ENCODE results near the gene C6orf136.

C6orf136 gene

DNA sequence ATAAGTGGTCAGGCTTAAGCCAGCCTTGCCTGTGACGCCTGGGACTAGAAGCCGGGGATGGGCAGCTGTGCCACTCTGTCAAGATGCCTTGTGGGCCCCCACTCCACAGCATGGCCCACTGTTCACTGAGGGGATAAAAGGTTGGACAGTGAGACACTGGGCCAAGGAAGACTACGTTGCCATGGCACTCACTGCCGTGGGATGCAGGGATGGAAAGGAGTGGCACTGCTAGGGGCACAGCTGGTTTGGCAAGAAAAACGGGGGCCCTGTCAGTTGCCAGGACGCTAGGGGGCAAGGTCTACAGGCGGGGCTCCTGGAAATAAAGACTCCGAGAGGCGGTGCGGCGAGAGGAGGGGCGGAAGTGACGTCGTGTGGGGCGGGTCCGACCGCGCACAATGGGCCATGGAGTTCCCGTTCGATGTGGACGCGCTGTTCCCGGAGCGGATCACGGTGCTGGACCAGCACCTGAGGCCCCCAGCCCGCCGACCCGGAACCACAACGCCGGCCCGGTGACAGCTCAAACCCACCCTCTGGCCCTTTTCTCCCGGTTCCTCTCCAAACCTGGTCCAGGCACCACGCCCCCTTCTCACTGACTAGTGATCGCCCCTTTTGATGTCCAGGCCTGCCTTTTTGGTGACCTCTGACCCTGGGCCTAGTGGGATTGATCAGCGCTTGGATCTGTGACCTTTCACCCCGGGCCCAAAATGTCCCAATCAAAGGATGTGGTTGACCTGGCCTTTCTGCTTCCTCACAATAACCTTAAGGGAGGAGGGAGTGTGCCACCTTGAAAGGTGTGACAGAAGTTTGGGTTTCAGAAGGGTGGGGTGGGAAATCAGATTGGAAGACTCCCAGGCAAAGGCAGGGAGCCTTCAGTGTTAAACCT, 20.2 kb upstream of the C6orf136 start, which contains the start of gene ATAT1:
ATAT1 (plus strand) TSS at position 391 of the 883 bp plus-strand sequence.
- Histone ChIP-seq H3K27ac (peak within 1 kb of the TSS; percentile 88), H3K36me3 (no peaks in the 10 kb centered on the region), H3K27me3 (no peaks in the 10 kb centered on the region), H3K9me3 (no peaks in the 10 kb centered on the region), H3K4me1 (ENCODE audit: control insufficient read depth in 1 of 2, insufficient read depth in 1 of 2, low read depth in 1 of 2, low read length in 1 of 2) (peaks cover 20 to 36% of the 10 kb centered on the region in 2 experiments), H3K4me3 (ENCODE audit: low read depth in 1 of 2, low read length in 1 of 2) (peak within 1 kb of the TSS; percentile 74)
- TF ChIP-seq, protein P1, sequence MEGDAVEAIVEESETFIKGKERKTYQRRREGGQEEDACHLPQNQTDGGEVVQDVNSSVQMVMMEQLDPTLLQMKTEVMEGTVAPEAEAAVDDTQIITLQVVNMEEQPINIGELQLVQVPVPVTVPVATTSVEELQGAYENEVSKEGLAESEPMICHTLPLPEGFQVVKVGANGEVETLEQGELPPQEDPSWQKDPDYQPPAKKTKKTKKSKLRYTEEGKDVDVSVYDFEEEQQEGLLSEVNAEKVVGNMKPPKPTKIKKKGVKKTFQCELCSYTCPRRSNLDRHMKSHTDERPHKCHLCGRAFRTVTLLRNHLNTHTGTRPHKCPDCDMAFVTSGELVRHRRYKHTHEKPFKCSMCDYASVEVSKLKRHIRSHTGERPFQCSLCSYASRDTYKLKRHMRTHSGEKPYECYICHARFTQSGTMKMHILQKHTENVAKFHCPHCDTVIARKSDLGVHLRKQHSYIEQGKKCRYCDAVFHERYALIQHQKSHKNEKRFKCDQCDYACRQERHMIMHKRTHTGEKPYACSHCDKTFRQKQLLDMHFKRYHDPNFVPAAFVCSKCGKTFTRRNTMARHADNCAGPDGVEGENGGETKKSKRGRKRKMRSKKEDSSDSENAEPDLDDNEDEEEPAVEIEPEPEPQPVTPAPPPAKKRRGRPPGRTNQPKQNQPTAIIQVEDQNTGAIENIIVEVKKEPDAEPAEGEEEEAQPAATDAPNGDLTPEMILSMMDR (IDR thresholded peaks at IDR 0.05), result peak; percentile 33

DNA sequence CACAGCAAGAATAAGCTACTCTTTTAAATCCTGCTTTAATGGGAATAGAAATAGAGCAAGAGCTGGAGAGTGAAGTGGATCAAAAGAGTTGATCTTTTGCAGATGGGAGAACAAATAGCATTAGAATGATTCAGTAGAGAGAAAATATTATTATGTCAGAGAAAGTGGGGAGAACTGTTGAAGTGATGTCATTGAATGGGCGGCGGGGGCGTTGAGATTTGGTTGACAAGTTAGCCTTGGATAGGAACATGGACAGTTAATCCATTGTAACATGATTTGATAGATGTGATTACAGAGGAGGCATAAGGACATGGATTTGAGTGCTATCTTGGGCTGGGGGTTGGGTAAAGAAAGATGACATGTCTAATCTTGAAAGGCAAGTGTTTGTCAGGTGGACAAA, 11.1 kb upstream of the C6orf136 start:
- no peak overlapping the region for H3K4me3 ChIP-seq (ENCODE audit: low read depth in 1 of 2, low read length in 1 of 2)
- no peaks in the 10 kb centered on the region for H3K4me1 ChIP-seq (ENCODE audit: control insufficient read depth in 1 of 2, insufficient read depth in 1 of 2, low read depth in 1 of 2, low read length in 1 of 2)
- TF ChIP-seq, protein P1 (IDR thresholded peaks at IDR 0.05), result no peak
- H3K36me3 ChIP-seq, result peaks cover 7% of the 10 kb centered on the region
- H3K27me3 ChIP-seq, result no peaks in the 10 kb centered on the region
- H3K9me3 ChIP-seq, result no peaks in the 10 kb centered on the region
- no peak overlapping the region for H3K27ac ChIP-seq

DNA sequence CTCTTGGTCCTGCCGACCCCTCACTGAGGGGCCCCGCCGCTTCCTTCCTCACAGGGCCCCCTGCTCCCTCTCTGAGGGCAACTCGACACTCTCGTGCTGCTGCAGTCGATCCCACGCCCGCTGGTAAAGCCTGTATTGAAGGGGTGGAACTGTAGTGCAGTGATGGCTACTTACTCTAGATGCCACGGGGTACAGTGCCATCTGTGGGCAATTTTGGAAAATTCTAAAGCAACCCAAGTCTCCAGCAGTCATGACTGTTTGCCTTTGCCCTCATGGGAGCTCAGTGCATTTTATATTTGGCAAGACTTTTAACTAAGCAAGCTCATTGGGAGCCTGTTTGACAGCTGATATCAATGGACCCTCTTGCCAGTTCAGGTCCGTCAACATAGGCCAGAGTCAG, 6.5 kb upstream of the C6orf136 start:
- Histone ChIP-seq H3K27me3 (no peaks in the 10 kb centered on the region), H3K4me1 (ENCODE audit: control insufficient read depth in 1 of 2, insufficient read depth in 1 of 2, low read depth in 1 of 2, low read length in 1 of 2) (peaks cover 28 to 30% of the 10 kb centered on the region in 2 experiments), H3K4me3 (ENCODE audit: low read depth in 1 of 2, low read length in 1 of 2) (no peak overlapping the region), H3K36me3 (no peaks in the 10 kb centered on the region), H3K9me3 (no peaks in the 10 kb centered on the region), H3K27ac (no peak overlapping the region)
- TF ChIP-seq, protein P1 (IDR thresholded peaks at IDR 0.05), result no peak

DNA sequence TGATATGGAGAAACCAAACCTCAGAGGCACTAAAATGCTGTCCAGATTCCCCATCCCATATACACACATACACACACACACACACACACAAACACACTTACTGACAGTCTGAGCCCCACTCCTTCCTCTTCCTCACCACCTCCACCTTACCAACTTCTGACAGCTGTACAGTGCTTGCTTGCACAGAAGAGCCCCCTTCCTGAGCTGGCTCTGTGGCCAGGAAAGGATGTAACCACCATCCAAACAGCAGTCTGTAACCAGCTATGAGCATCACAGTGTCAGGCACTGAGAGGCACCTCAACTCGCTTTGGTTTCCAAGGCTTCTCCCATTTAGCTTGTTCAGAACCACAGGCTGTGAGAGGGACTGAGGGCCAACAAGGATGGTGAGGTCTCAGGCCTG, 5.9 kb upstream of the C6orf136 start:
- no peak overlapping the region for H3K27ac ChIP-seq
- no peak overlapping the region for H3K4me3 ChIP-seq (ENCODE audit: low read depth in 1 of 2, low read length in 1 of 2)
- no peaks in the 10 kb centered on the region for H3K36me3 ChIP-seq
- H3K4me1 ChIP-seq (ENCODE audit: control insufficient read depth in 1 of 2, insufficient read depth in 1 of 2, low read depth in 1 of 2, low read length in 1 of 2), result peaks cover 34 to 35% of the 10 kb centered on the region in 2 experiments
- TF ChIP-seq, protein P1 (IDR thresholded peaks at IDR 0.05), result no peak
- H3K9me3 ChIP-seq, result no peaks in the 10 kb centered on the region
- H3K27me3 ChIP-seq, result no peaks in the 10 kb centered on the region

DNA sequence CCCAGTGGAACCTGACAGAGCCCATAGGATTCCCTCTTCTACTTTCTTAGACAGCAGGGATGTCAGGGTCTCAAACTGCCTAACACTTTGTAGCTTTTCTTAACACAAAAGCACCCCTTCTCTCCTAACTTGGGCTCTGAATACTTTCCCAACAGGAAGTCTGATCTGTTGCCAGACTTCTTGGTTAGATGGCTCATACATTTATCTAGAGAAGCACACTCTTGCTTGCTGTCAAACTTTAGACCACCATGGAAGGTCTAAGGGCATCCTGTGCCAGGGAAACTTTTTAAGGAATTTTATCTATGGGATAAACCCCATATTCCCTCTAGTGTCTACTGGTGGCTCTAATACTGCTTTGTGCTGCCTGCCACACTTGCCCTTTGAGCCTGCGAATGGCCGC, 3.3 kb upstream of the C6orf136 start:
- no peaks in the 10 kb centered on the region for H3K9me3 ChIP-seq

More for the DNA sequence above, 3.3 kb upstream of the C6orf136 start:
- Histone ChIP-seq H3K36me3 (no peaks in the 10 kb centered on the region), H3K4me1 (ENCODE audit: control insufficient read depth in 1 of 2, insufficient read depth in 1 of 2, low read depth in 1 of 2, low read length in 1 of 2) (peaks cover 48 to 51% of the 10 kb centered on the region in 2 experiments), H3K27me3 (no peaks in the 10 kb centered on the region), H3K27ac (peak overlapping the region; percentile 95), H3K4me3 (ENCODE audit: low read depth in 1 of 2, low read length in 1 of 2) (no peak overlapping the region)
- TF ChIP-seq, protein P1 (IDR thresholded peaks at IDR 0.05), result no peak

Measured in neutrophil (primary cell).